Measurements from ENCODE around the gene PPFIBP1. TPM values are rescaled to one million over a fixed set of nuclear protein-coding genes. Genes with fewer than 3 reads are reported as not detected.

Gene PPFIBP1
- total RNA-seq, 2 donors from 2014 or later: 63.9 to 67.5 TPM

DNA sequence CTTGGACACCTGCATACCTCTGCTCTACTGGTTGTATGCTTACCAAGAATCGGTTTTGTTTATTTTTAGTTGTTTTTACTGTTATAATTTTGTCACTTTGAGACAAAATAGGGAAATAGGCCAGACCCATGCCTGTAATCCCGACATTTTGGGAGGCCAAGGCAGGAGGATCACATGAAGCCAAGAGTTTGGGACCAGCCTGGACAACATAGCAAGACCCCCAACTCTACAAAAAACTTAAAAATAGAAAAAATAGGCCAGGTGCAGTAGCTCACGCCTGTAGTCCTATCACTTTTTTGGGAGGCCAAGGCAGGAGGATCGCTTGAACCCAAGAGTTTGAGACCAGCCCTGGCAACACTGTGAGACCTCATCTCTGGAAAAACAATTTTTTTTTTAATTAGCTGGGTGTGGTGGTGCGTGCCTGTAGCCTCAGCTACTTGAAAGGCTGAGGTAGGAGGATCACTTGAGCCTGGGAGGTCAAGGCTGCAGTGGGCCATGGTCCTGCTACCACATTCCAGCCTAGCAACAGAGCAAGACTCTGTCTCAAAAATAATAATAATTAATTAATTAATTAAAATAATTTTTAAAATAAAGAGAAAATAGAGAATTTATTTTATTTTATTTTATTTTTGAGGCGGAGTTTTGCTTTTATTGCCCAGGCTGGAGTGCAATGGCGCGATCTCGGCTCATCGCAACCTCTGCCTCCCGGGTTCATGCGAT is 185.4 kb downstream of the PPFIBP1 start:
- WGBS, 2 donors: 58 to 71% methylated on average over 12 of the region's 12 CpGs
- Histone ChIP-seq H3K4me3 (peak overlapping the region in 1 of 2 donors; percentile 81), H3K27ac (peak overlapping the region; percentile 77 to 94 (median 88)), H3K27me3 (no peaks in the 10 kb centered on the region), H3K4me1 (peaks cover 13% of the 10 kb centered on the region), H3K9me3 (no peaks in the 10 kb centered on the region), H3K36me3 (replicated peaks in 1 of 2; ENCODE audit: insufficient read depth in 1 of 2, low read depth in 2 of 2) (no peaks in the 10 kb centered on the region)
- no peak for DNase-seq
- ATAC-seq: no peak
- intact Hi-C loops (cut with DNase I): no loop called here
- TF ChIP-seq POLR2A (IDR thresholded peaks at IDR 0.05) (no peak), CTCF (IDR thresholded peaks at IDR 0.05) (no peak)

- DNase-seq (peak; percentile 42 to 53 (median 44)), ATAC-seq (peak; percentile 84)
- 5 to 8% methylated on average over 24 of the region's 24 CpGs for WGBS, 2 donors
- no peaks in the 10 kb centered on the region for H3K27me3 ChIP-seq
- no peaks in the 10 kb centered on the region for H3K9me3 ChIP-seq
- H3K4me1 ChIP-seq: peaks cover 13% of the 10 kb centered on the region
- intact Hi-C loops (cut with DNase I): no loop called here
- H3K27ac ChIP-seq: peak overlapping the region; percentile 77 to 94 (median 88)
- peak overlapping the region; percentile 81 to 82 for H3K4me3 ChIP-seq
- TF ChIP-seq POLR2A (IDR thresholded peaks at IDR 0.05): no peak
- no peak for TF ChIP-seq CTCF (IDR thresholded peaks at IDR 0.05)
- H3K36me3 ChIP-seq (replicated peaks in 1 of 2; ENCODE audit: insufficient read depth in 1 of 2, low read depth in 2 of 2): no peaks in the 10 kb centered on the region
Observed at GRCh38 chr12:27709932-27710591, 186.1 kb downstream of the PPFIBP1 start.

DNA sequence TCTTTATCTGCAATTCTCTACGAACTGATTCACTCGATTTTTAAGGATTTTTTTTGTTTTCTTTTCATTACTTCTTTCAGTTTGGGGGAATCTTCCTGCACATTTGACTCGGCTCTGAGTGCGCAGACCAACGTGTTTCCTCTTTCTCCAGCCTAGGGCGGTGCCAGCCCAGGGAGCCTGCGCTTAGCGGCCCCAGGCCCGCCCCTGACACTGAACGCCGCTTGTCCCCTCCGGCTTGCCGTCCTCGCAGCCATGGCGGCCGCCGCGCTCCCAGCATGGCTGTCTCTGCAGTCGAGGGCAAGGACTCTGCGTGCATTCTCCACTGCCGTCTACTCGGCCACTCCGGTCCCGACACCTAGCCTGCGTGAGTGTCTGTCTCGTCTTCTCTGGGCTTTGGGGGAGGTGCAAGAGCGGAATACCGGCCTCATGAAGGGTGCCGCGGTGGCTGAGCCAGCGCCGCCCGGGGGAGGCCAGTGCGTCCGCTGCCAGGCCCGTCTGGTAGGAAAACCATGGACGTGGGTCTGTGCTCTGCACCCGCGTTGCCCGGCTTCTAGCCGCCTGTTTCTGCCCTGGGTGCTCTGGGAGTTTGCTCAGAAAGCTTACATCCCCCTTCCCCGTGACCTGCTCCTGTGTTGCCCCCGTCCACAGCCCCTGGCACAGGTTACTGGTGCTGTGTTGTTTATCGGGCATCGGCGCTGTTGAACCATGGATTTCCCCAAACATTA is 186.7 kb downstream of the PPFIBP1 start, which contains the start of gene MRPS35:
Gene MRPS35 (plus strand): TSS at position 241 of the 725 bp plus-strand sequence. CDS start 12 bp downstream, at position 253.
- 0% methylated on average over 13 to 46 of the region's 46 CpGs for WGBS, 2 donors
- intact Hi-C loops (cut with DNase I): no loop called here
- ATAC-seq (peak; percentile 98), DNase-seq (peak; percentile 90 to 94 (median 91))
- H3K4me1 ChIP-seq: peaks cover 13% of the 10 kb centered on the region
- H3K27ac ChIP-seq: peak within 1 kb of the TSS; percentile 77 to 94 (median 88)
- H3K9me3 ChIP-seq: no peaks in the 10 kb centered on the region
- TF ChIP-seq POLR2A (IDR thresholded peaks at IDR 0.05): peak; percentile 61 to 91 (median 88)
- TF ChIP-seq CTCF (IDR thresholded peaks at IDR 0.05): no peak
- peak within 1 kb of the TSS; percentile 81 to 82 for H3K4me3 ChIP-seq
- H3K27me3 ChIP-seq: no peaks in the 10 kb centered on the region
- H3K36me3 ChIP-seq (replicated peaks in 1 of 2; ENCODE audit: insufficient read depth in 1 of 2, low read depth in 2 of 2): no peaks in the 10 kb centered on the region

DNA sequence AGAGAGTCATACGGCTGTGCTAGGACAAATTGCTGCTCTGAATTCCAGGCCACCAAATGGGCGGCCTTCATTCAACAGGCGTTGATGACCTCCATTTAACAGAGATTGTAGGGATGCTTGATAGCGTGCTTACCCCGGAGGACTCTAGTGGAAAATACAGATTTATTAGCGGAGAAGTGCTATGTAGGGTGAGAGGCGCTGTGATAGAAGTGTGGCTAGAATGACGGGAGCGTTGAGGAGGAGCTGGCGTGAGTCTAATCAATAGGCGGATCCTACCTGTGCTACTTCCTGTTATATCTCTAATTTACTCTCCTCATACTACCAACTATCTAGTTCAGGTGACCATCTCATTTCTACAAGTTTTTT is 187.3 kb downstream of the PPFIBP1 start:
- no peak for TF ChIP-seq CTCF (IDR thresholded peaks at IDR 0.05)
- no peak for TF ChIP-seq POLR2A (IDR thresholded peaks at IDR 0.05)
- no peaks in the 10 kb centered on the region for H3K27me3 ChIP-seq
- H3K36me3 ChIP-seq (replicated peaks in 1 of 2; ENCODE audit: insufficient read depth in 1 of 2, low read depth in 2 of 2): peaks cover 0 to 2% of the 10 kb centered on the region in 2 donors
- no peak for DNase-seq
- intact Hi-C loops (cut with DNase I): no loop called here
- WGBS, 2 donors: 0% methylated on average over 11 of the region's 11 CpGs
- ATAC-seq: no peak
- H3K9me3 ChIP-seq: no peaks in the 10 kb centered on the region
- H3K4me3 ChIP-seq: peak overlapping the region; percentile 81 to 82
- peak overlapping the region in 3 of 4 donors; percentile 77 to 94 (median 92) for H3K27ac ChIP-seq
- H3K4me1 ChIP-seq: peaks cover 13% of the 10 kb centered on the region
